PC-9 (cell line): ENCODE results near the gene DERL2.

ENCODE experiments used
- EZH2 ChIP-seq: fragments of 200-600 bp; sonication (generic); IDR thresholded peaks from 2 replicates; pipeline ENCODE4 v1.8.0; 2017; ENCODE audit warnings: antibody characterized with exemption, low read depth
- TF ChIP-seq, protein P1 (sequence below): fragments of 200-600 bp; sonication (generic); conservative IDR thresholded peaks from 2 replicates; pipeline ENCODE4 v1.6.1; 2017; ENCODE audit warnings: mixed run types, antibody characterized with exemption, mild to moderate bottlenecking, moderate library complexity

DNA sequence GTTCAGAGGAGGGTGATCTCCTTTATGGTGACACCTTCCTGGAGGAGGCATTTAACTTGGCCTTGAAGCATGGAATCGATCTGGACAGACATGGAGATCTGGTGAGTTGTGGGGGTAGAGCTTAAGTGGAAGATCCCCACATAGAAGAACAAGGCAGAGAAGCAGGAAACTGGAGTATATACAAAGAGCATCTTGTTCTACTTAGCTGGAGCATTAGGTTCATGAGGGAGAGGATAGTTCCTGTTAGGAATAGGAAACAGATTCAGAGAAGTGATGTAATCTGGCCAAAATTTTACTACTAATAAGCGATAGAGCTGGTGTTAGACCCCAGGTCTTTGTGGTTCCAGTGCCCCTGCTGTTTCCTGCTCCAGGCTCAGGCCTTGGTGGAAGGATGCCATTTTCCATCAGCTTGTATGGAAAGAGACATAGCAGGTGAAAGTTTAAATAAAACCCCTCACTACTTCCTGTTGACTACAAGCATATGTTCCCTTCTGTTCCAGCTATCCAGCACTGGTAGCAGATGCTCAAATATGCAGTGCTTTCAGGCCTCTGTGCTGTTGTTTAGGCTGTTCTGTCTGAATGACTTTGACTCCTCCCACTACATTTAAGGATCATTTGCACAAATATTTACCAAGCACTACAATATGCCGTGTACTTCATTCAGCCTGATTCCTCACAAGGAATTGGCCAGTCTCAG is 56.6 kb downstream of the DERL2 start:
- TF ChIP-seq EZH2, result no peak
- TF ChIP-seq, protein P1, sequence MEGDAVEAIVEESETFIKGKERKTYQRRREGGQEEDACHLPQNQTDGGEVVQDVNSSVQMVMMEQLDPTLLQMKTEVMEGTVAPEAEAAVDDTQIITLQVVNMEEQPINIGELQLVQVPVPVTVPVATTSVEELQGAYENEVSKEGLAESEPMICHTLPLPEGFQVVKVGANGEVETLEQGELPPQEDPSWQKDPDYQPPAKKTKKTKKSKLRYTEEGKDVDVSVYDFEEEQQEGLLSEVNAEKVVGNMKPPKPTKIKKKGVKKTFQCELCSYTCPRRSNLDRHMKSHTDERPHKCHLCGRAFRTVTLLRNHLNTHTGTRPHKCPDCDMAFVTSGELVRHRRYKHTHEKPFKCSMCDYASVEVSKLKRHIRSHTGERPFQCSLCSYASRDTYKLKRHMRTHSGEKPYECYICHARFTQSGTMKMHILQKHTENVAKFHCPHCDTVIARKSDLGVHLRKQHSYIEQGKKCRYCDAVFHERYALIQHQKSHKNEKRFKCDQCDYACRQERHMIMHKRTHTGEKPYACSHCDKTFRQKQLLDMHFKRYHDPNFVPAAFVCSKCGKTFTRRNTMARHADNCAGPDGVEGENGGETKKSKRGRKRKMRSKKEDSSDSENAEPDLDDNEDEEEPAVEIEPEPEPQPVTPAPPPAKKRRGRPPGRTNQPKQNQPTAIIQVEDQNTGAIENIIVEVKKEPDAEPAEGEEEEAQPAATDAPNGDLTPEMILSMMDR, result no peak
